K562 (cell line): Measurements from ENCODE around the gene FCAMR. TPM values are rescaled to one million over a fixed set of nuclear protein-coding genes. Genes with fewer than 3 reads are reported as not detected.

Source experiments
- ATAC-seq: fragments of 200-7000 bp; cut with Tn5 transposase; 3 replicates; pipeline ENCODE4 v1.9.1; 2020; ENCODE audit warnings: moderate library complexity
- BruUV-seq: library from RNA; stranded (reverse); fragments of 400-500 nt; replicated peaks from 2 replicates; lab custom pipeline; 2021; lab: Mats Ljungman, UMichigan
- CTCF ChIA-PET: fragments of 300-600 bp; formaldehyde crosslinking; extraction: SDS; loops from one replicate; lab custom pipeline; 2021; ENCODE audit warnings: low intra/inter-chr PET ratio; lab: Yijun Ruan, JAX
- POLR2A ChIA-PET: fragments of 300-600, 350-650 bp; sonication (Branson Sonifier 250); formaldehyde crosslinking; extraction: SDS; loops from one replicate; lab custom pipeline; 2021; ENCODE audit warnings: antibody characterized with exemption, inconsistent platforms; lab: Yijun Ruan, JAX
- DNase-seq, 4 experiments: peaks; one replicate each; pipeline versions ENCODE4 v3.0.0 to v3.0.0-alpha.2; 2011 to 2018; ENCODE audit warnings: low spot score in 3 of 4, mixed read lengths in 3 of 4; ENCODE audit errors: extremely low read depth in 1 of 4
- FAIRE-seq: peaks from 2 replicates; lab custom pipeline; 2011; peaks lifted over from hg19 to GRCh38; lab: Jason Lieb, UNC
- H2AFZ ChIP-seq: 2 replicates; pipeline ENCODE4 v1.6.0; 2011; ENCODE audit warnings: low read depth, low read length, control low read depth, inconsistent platforms
- H3K27ac ChIP-seq: fragments of 200-600 bp; 3 replicates; pipeline ENCODE4 v1.8.0; 2011; ENCODE audit warnings: low read depth, mild to moderate bottlenecking, control low read depth, inconsistent platforms, low read length, moderate library complexity, mixed read lengths; ENCODE audit errors: extremely low read depth
- H3K27me3 ChIP-seq, 2 experiments: fragments of 300-600 bp in 1 of 2; 2 replicates in 1 of 2; 3 replicates in 1 of 2; pipeline versions ENCODE4 v1.6.0 to v1.8.0; 2011; ENCODE audit warnings: inconsistent platforms in 2 of 2, low read length in 2 of 2, mild to moderate bottlenecking in 1 of 2, mixed read lengths in 1 of 2, moderate library complexity in 1 of 2; ENCODE audit not compliant: control insufficient read depth in 2 of 2, insufficient read depth in 2 of 2
- H3K36me3 ChIP-seq: fragments of 300-600 bp; 3 replicates; pipeline ENCODE4 v1.8.0; 2011; ENCODE audit warnings: mild to moderate bottlenecking, low read length, inconsistent platforms; ENCODE audit not compliant: control insufficient read depth, insufficient read depth
- H3K4me1 ChIP-seq, 2 experiments: fragments of 200-600 bp in 1 of 2; replicated peaks in 1 of 2; 2 replicates in 1 of 2; 3 replicates in 1 of 2; pipeline versions ENCODE4 v1.5.1 to v1.8.0; 2011; ENCODE audit warnings: inconsistent platforms in 2 of 2, low read length in 2 of 2, mild to moderate bottlenecking in 1 of 2, mixed read lengths in 1 of 2, moderate library complexity in 1 of 2; ENCODE audit not compliant: control insufficient read depth in 2 of 2, insufficient read depth in 2 of 2
- H3K4me2 ChIP-seq: 2 replicates; pipeline ENCODE4 v1.6.1; 2011; ENCODE audit warnings: low read length, control low read depth, inconsistent platforms, mixed read lengths; ENCODE audit not compliant: insufficient read depth
- H3K4me3 ChIP-seq: fragments of 200-600 bp; sonication (generic), shearing (Covaris generic); 2 replicates; pipeline ENCODE4 v1.5.1; 2016; ENCODE audit warnings: control low read depth, inconsistent platforms
- H3K79me2 ChIP-seq: fragments of 200-600 bp; 3 replicates; pipeline ENCODE4 v1.8.0; 2011; ENCODE audit warnings: low read length, inconsistent platforms; ENCODE audit not compliant: control insufficient read depth, insufficient read depth
- H3K9ac ChIP-seq, 2 experiments: 2 replicates each; pipeline versions ENCODE4 v1.6.0 to v1.6.1; 2011; ENCODE audit warnings: low read depth in 2 of 2, low read length in 2 of 2, control low read depth in 1 of 2, inconsistent platforms in 1 of 2, mild to moderate bottlenecking in 1 of 2, mixed read lengths in 1 of 2; ENCODE audit not compliant: insufficient read depth in 1 of 2
- H3K9me1 ChIP-seq: one replicate; pipeline ENCODE4 v1.6.0; 2011; ENCODE audit warnings: inconsistent platforms, mild to moderate bottlenecking, low read length, moderate library complexity; ENCODE audit not compliant: control insufficient read depth, insufficient read depth
- H3K9me3 ChIP-seq: replicated peaks from 2 replicates; pipeline ENCODE4 v1.5.1; 2011; ENCODE audit warnings: low read depth, low read length, inconsistent platforms; ENCODE audit not compliant: control insufficient read depth, insufficient read depth
- H4K20me1 ChIP-seq: replicated peaks from 2 replicates; pipeline ENCODE4 v1.6.1; 2011; ENCODE audit warnings: low read length, inconsistent platforms, mixed read lengths; ENCODE audit not compliant: control insufficient read depth, insufficient read depth
- BRCA1 ChIP-seq, 2 experiments: fragments of 450-650 bp in 1 of 2; sonication (generic) in 1 of 2; formaldehyde crosslinking in 1 of 2; IDR thresholded peaks; 2 replicates each; pipeline versions ENCODE4 v1.5.0 to v1.6.1; 2017 to 2020; ENCODE audit warnings: mild to moderate bottlenecking in 1 of 2, missing genetic modification reagents in 1 of 2
- CEBPG ChIP-seq, 3 experiments: fragments of 200-800 bp in 1 of 3; sonication (Bioruptor generic) in 1 of 3; sonication (generic) in 1 of 3; formaldehyde crosslinking in 1 of 3; IDR thresholded peaks in 2 of 3; conservative IDR thresholded peaks in 1 of 3; 2 replicates each; pipeline versions ENCODE4 v1.6.1 to v1.8.0; 2016 to 2022; ENCODE audit warnings: missing compliant biosample characterization in 2 of 3, missing genetic modification characterization in 2 of 3, mild to moderate bottlenecking in 1 of 3, missing genetic modification reagents in 1 of 3
- MLX ChIP-seq, 2 experiments: fragments of 450-650 bp in 1 of 2; sonication (generic) in 1 of 2; formaldehyde crosslinking; conservative IDR thresholded peaks; 2 replicates each; pipeline versions ENCODE4 v1.4.0 to v1.8.1; 2020 to 2022; ENCODE audit warnings: mild to moderate bottlenecking in 1 of 2, missing genetic modification reagents in 1 of 2
- WGBS: fragments of 100-300 bp; shearing (Covaris generic); methylation state at CpG from one replicate; pipeline ENCODE4 v1.1.6; 2016; ENCODE audit warnings: low coverage, mixed read lengths; ENCODE audit not compliant: insufficient coverage; ENCODE audit errors: missing lambda C conversion rate; 5-methylcytosine and 5-hydroxymethylcytosine counted together
- in situ Hi-C: fragments of 300-500 bp; cut with MboI; formaldehyde crosslinking; loops from 4 replicates; pipeline ENCODE4 v1.15.0; 2018; ENCODE audit warnings: inconsistent platforms, mixed read lengths
- intact Hi-C: fragments of 100-400 bp; cut with micrococcal nuclease; formaldehyde crosslinking; loops from 2 replicates; pipeline ENCODE4 v1.14.2; 2022
- polyA plus RNA-seq, 8 experiments: library from polyadenylated mRNA; depleted of rRNA in 4 of 8; stranded (reverse) in 5 of 8; unstranded in 3 of 8; fragments of >200 nt; fragmentation: Nextera tagmentation in 2 of 8; fragmentation: Illumina TruSeq in 1 of 8; extraction: Ambion mirVana in 2 of 8; extraction: Trizol in 1 of 8; gene quantifications; 2 replicates each; pipeline versions ENCODE4 v1.2.1 to v1.2.3, GENCODE V29; 2011 to 2014; ENCODE audit warnings: inconsistent platforms in 1 of 8, missing spikeins in 1 of 8
- total RNA-seq, 7 experiments: library from RNA; depleted of rRNA in 6 of 7; stranded (reverse); fragments of >200 nt in 6 of 7; fragmentation: Illumina TruSeq in 2 of 7; extraction: Trizol in 2 of 7; gene quantifications; 2 replicates each; pipeline versions ENCODE4 v1.2.1 to v1.2.3, GENCODE V29; 2011 to 2021; ENCODE audit warnings: low replicate concordance in 1 of 7

Gene FCAMR
- total and polyA plus RNA-seq, 9 of the 15 experiments (the other 6 are each of a cell fraction or from before 2014, with no cell fraction given), result not detected

- intact Hi-C loops, result no loop called here
- ATAC-seq (no peak), DNase-seq (no peak), FAIRE-seq (no peak)
- Histone ChIP-seq H3K4me3 (no peak overlapping the region), H4K20me1 (no peaks in the 10 kb centered on the region), H3K27ac (no peak overlapping the region), H3K79me2 (peaks cover 5% of the 10 kb centered on the region; the same call in 1 of the 3 replicates), H3K9me1 (peaks cover 8% of the 10 kb centered on the region), H2AFZ (no peak overlapping the region), H3K4me2 (no peak overlapping the region), H3K27me3 (no peaks in the 10 kb centered on the region), H3K9ac (no peak overlapping the region), H3K4me1 (peaks cover 66 to 83% of the 10 kb centered on the region in 2 experiments), H3K36me3 (peaks cover 7% of the 10 kb centered on the region; the same call in 2 of the 3 replicates), H3K9me3 (peaks cover 3% of the 10 kb centered on the region; the same call in 1 of the 2 replicates)
- CTCF ChIA-PET, result no interaction called here
- 84% methylated on average over 4 of the region's 4 CpGs for WGBS
- no TSS peak for BruUV-seq
- TF ChIP-seq MLX (CRISPR knock-in tag; conservative IDR thresholded peaks at IDR 0.05) (0 out of 4 replicates have a peak, but pooled peaks of 1 of the 2 experiments have one; percentile 58), CEBPG (CRISPR knock-in tag; IDR thresholded peaks at IDR 0.05) (no peak), CEBPG (tag; conservative IDR thresholded peaks at IDR 0.05 in 1 of 2, IDR thresholded peaks at IDR 0.05 in 1 of 2) (no peak), BRCA1 (IDR thresholded peaks at IDR 0.05) (no peak), BRCA1 (CRISPR knock-in tag; IDR thresholded peaks at IDR 0.05) (peak; percentile 51; the same call in 1 of the 2 replicates)
- in situ Hi-C loops, result no loop called here
- POLR2A ChIA-PET, result interaction anchor here (1.2 to 5.6 kb wide), 4 partner anchors 8 to 14 kb away, joined by 3 to 52 read pairs (median 24); partner anchors contain the start of gene C1orf116
These were observed 48.4 kb upstream of the FCAMR start for GRCh38 chr1:207018707-207019106.
